ENCODE measurements around the gene TAS2R41. TPM values are rescaled to one million over a fixed set of nuclear protein-coding genes. Genes with fewer than 3 reads are reported as not detected.

Gene TAS2R41
- total RNA-seq, 1 donor from 2014 or later = not detected

GRCh38 chr7:143499246-143499645 is 21.6 kb downstream of the TAS2R41 start:
- Mint-ChIP-seq H3K9me3 (no peaks in the 10 kb centered on the region), H3K4me1 (no peaks in the 10 kb centered on the region), H3K27me3 (peaks cover 9% of the 10 kb centered on the region), H3K36me3 (ENCODE audit: low read depth) (no peaks in the 10 kb centered on the region), H3K4me3 (no peak overlapping the region), H3K27ac (no peak overlapping the region)
- DNase-seq (no peak), ATAC-seq (ENCODE audit: low read depth) (no peak)
- CTCF ChIA-PET = no interaction called here
- TF ChIP-seq CTCF (IDR thresholded peaks at IDR 0.05) = no peak
- POLR2A ChIA-PET = no interaction called here
- intact Hi-C loops (cut with micrococcal nuclease) = no loop called here

GRCh38 chr7:143499743-143500348 is 22.2 kb downstream of the TAS2R41 start:
- intact Hi-C loops (cut with micrococcal nuclease) = loop anchor here (10.0 kb wide), 1 partner anchor 255 kb away; no protein-coding TSS in a partner anchor
- no peak overlapping the region for H3K4me3 Mint-ChIP-seq
- no peak for TF ChIP-seq CTCF (IDR thresholded peaks at IDR 0.05)
- ATAC-seq (ENCODE audit: low read depth) (no peak), DNase-seq (no peak)
- H3K27me3 Mint-ChIP-seq = peaks cover 9% of the 10 kb centered on the region
- H3K9me3 Mint-ChIP-seq = no peaks in the 10 kb centered on the region
- ChIA-PET CTCF (no interaction called here), POLR2A (no interaction called here)
- no peaks in the 10 kb centered on the region for H3K36me3 Mint-ChIP-seq (ENCODE audit: low read depth)
- H3K4me1 Mint-ChIP-seq = no peaks in the 10 kb centered on the region
- no peak overlapping the region for H3K27ac Mint-ChIP-seq

- TF ChIP-seq CTCF (IDR thresholded peaks at IDR 0.05) = no peak
- peaks cover 7% of the 10 kb centered on the region for H3K27me3 Mint-ChIP-seq
- ChIA-PET POLR2A (no interaction called here), CTCF (no interaction called here)
- intact Hi-C loops (cut with micrococcal nuclease) = loop anchor here (10.0 kb wide), 1 partner anchor 258 kb away; no protein-coding TSS in a partner anchor
- ATAC-seq (ENCODE audit: low read depth) (no peak), DNase-seq (no peak)
- H3K4me3 Mint-ChIP-seq = no peak overlapping the region
- H3K36me3 Mint-ChIP-seq (ENCODE audit: low read depth) = no peaks in the 10 kb centered on the region
- no peak overlapping the region for H3K27ac Mint-ChIP-seq
- no peaks in the 10 kb centered on the region for H3K9me3 Mint-ChIP-seq
- H3K4me1 Mint-ChIP-seq = no peaks in the 10 kb centered on the region
Observed at GRCh38 chr7:143503261-143503660, 25.6 kb downstream of the TAS2R41 start.

- ATAC-seq (ENCODE audit: low read depth) (no peak), DNase-seq (no peak)
- POLR2A ChIA-PET = no interaction called here
- Mint-ChIP-seq H3K27me3 (peaks cover 6% of the 10 kb centered on the region), H3K9me3 (no peaks in the 10 kb centered on the region), H3K27ac (no peak overlapping the region), H3K4me1 (no peaks in the 10 kb centered on the region), H3K4me3 (no peak overlapping the region), H3K36me3 (ENCODE audit: low read depth) (no peaks in the 10 kb centered on the region)
- intact Hi-C loops (cut with micrococcal nuclease) = loop anchor here (10.0 kb wide), 1 partner anchor 260 kb away; no protein-coding TSS in a partner anchor
- TF ChIP-seq CTCF (IDR thresholded peaks at IDR 0.05) = no peak
- CTCF ChIA-PET = no interaction called here
Observed at GRCh38 chr7:143504215-143504936, 26.7 kb downstream of the TAS2R41 start.

- DNase-seq (no peak), ATAC-seq (ENCODE audit: low read depth) (no peak)
- H3K4me3 Mint-ChIP-seq = no peak overlapping the region
- intact Hi-C loops (cut with micrococcal nuclease) = loop anchor here (10.0 kb wide), 1 partner anchor 260 kb away; no protein-coding TSS in a partner anchor
- no peaks in the 10 kb centered on the region for H3K4me1 Mint-ChIP-seq
- TF ChIP-seq CTCF (IDR thresholded peaks at IDR 0.05) = no peak
- H3K36me3 Mint-ChIP-seq (ENCODE audit: low read depth) = no peaks in the 10 kb centered on the region
- ChIA-PET CTCF (no interaction called here), POLR2A (no interaction called here)
- peaks cover 2% of the 10 kb centered on the region for H3K27me3 Mint-ChIP-seq
- H3K9me3 Mint-ChIP-seq = no peaks in the 10 kb centered on the region
- H3K27ac Mint-ChIP-seq = no peak overlapping the region
Observed at GRCh38 chr7:143504937-143505297, 27.2 kb downstream of the TAS2R41 start.
